ENCODE measurements around the gene CMIP.

Gene CMIP

DNA sequence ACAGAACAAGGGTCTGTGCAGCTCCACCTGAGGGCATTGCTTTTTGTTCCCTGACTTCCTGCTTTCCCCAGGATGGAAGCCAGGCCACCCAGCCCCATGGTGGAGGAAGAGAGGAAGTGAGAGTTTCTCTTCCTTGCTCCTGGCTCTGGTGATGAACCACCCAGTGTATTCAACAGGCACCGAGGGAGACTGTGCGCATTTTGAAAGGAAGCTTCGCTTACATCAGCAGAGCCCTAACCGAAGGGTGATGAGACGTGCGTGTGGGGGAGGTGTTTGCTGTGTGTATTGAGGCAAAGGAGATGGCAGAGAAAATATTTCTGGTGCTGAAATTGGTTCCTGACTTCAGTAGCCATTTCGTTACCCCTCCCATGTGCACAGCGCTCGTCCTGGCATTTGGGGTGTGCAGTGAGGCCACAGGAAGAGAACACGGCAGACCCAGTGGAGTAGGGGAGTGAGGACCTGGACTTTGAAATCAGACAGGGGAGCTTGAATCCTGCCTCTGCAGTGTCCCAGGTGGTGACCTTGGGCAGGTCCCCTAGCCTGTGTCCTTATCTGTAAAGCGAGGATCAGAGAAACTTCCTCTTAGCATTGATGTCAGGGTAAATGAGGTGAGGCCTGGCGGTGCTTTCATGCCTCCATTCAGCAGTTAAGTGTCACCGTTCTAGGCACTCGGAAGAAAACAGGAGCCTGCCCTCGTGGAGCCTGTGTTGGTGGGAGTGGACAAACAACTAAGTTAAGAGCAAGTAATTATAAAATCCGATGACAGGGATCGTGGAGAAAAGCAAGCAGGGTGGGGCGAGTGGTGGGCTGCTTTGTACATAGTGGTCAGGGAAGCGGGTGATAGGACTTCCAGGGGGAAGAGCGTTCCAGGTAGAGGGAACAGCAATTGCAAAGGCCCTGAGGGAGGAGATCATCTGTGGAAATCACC lies 7.4 kb downstream of the CMIP start:
- no peak for DNase-seq (ENCODE audit: extremely low read depth, insufficient read length)
- no peak for TF ChIP-seq CTCF (IDR thresholded peaks at IDR 0.05; ENCODE audit: insufficient read depth, low read length, poor library complexity, severe bottlenecking)

GRCh38 chr16:81453091-81453728 lies 8.6 kb downstream of the CMIP start:
- TF ChIP-seq CTCF (IDR thresholded peaks at IDR 0.05; ENCODE audit: insufficient read depth, low read length, poor library complexity, severe bottlenecking): no peak
- no peaks in the 10 kb centered on the region; the same call in 1 of the 2 replicates for H3K36me3 ChIP-seq (ENCODE audit: control insufficient read depth, insufficient read depth, low read length)

More for the DNA sequence above, 7.4 kb downstream of the CMIP start:
- Histone ChIP-seq H3K4me3 (replicated peaks; ENCODE audit: low read depth, low read length) (no peak overlapping the region), H3K36me3 (ENCODE audit: control insufficient read depth, insufficient read depth, low read length) (no peaks in the 10 kb centered on the region; the same call in 1 of the 2 replicates), H3K27me3 (replicated peaks; ENCODE audit: control insufficient read depth, insufficient read depth, low read length) (no peaks in the 10 kb centered on the region)

DNA sequence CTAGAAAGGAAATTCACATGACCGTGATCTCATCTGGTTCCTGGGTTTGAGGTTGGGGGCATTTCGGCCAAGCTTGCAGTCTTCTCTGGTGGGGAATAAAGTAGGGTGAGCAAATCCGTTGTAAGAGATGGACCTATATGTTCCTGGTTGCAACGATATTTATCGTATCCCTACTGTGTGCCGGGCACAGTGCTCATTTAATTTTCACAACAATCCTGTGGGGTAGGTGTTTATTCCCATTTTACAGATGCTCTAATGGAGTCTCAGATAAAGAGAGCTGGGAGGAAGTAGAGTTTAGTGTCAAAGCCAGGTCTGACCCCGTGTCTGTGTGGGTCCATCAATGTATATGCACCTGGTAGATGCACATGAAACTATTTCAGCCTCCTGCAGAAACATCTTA lies 9.4 kb downstream of the CMIP start:
- H3K36me3 ChIP-seq (ENCODE audit: control insufficient read depth, insufficient read depth, low read length): no peaks in the 10 kb centered on the region; the same call in 1 of the 2 replicates
- H3K4me3 ChIP-seq (replicated peaks; ENCODE audit: low read depth, low read length): no peak overlapping the region
- TF ChIP-seq CTCF (IDR thresholded peaks at IDR 0.05; ENCODE audit: insufficient read depth, low read length, poor library complexity, severe bottlenecking): no peak
- no peak for DNase-seq (ENCODE audit: extremely low read depth, insufficient read length)
- H3K27me3 ChIP-seq (replicated peaks; ENCODE audit: control insufficient read depth, insufficient read depth, low read length): no peaks in the 10 kb centered on the region

More at GRCh38 chr16:81453091-81453728, 8.6 kb downstream of the CMIP start:
- DNase-seq (ENCODE audit: extremely low read depth, insufficient read length): no peak
- H3K4me3 ChIP-seq (replicated peaks; ENCODE audit: low read depth, low read length): no peak overlapping the region
- no peaks in the 10 kb centered on the region for H3K27me3 ChIP-seq (replicated peaks; ENCODE audit: control insufficient read depth, insufficient read depth, low read length)

GRCh38 chr16:81455006-81455405 lies 10.4 kb downstream of the CMIP start:
- DNase-seq (ENCODE audit: extremely low read depth, insufficient read length): no peak
- H3K27me3 ChIP-seq (replicated peaks; ENCODE audit: control insufficient read depth, insufficient read depth, low read length): no peaks in the 10 kb centered on the region
- no peak overlapping the region for H3K4me3 ChIP-seq (replicated peaks; ENCODE audit: low read depth, low read length)
- TF ChIP-seq CTCF (IDR thresholded peaks at IDR 0.05; ENCODE audit: insufficient read depth, low read length, poor library complexity, severe bottlenecking): no peak
- no peaks in the 10 kb centered on the region for H3K36me3 ChIP-seq (ENCODE audit: control insufficient read depth, insufficient read depth, low read length)

- Histone ChIP-seq H3K4me3 (replicated peaks; ENCODE audit: low read depth, low read length) (no peak overlapping the region), H3K27me3 (replicated peaks; ENCODE audit: control insufficient read depth, insufficient read depth, low read length) (no peaks in the 10 kb centered on the region), H3K36me3 (ENCODE audit: control insufficient read depth, insufficient read depth, low read length) (no peaks in the 10 kb centered on the region)
- TF ChIP-seq CTCF (IDR thresholded peaks at IDR 0.05; ENCODE audit: insufficient read depth, low read length, poor library complexity, severe bottlenecking): no peak
- DNase-seq (ENCODE audit: extremely low read depth, insufficient read length): no peak
These were observed 11.3 kb downstream of the CMIP start for GRCh38 chr16:81455720-81456494.

Measured in GM06990 (cell line).